HG03565 (cell line): Measurements from ENCODE around the gene CERS1.
"Not testable (repeated sequence)": the region's sequence is repeated elsewhere in the genome, so short reads cannot be mapped to it uniquely, and the experiment has no call there.

Experiments used
- ATAC-seq: cut with Tn5 transposase; IDR thresholded peaks from one replicate; pipeline ENCODE4 v1.9.1; 2021; ENCODE audit warnings: mild to moderate bottlenecking, moderate library complexity; ENCODE audit not compliant: unreplicated experiment

Gene CERS1

DNA sequence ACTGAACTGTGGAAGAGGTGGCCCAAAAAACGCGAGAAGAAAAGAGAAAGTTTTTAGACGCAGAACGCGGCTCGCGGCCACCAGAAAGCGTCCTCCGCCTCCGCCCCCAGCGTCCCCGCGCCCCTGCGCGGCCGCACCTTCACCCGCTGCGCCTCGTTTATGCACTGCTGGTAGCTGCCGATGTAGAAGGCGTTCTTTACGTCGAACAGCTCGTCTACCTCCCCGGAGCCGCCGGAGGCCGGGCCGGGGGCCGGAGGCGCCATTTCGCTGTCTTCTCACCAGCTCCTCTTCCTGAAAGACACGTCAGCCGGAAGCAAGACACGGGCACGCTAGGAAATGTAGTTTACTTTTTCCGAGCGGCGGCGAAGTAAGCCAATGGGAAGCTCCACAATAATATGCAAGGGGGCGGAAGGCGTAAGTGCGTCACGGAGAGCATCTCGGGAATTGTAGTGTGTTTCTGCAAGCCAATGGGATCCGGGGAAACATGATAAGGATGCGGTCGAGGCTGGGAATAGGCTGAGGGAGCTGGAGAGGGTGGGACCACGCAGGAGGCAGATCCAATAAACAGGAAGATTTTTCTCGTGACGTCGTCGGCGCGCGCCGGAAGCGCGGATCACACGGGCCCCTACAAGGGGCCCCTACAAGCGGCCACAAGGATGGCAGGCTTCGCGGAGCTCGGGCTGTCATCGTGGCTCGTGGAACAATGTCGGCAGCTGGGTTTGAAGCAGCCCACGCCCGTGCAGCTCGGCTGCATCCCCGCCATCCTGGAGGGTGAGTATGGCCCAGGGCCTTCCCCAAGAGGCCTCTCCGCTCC lies 23.3 kb upstream of the CERS1 start, which contains the start of the genes COPE and DDX49:
Gene COPE (minus strand): TSS at position 302 of the 814 bp plus-strand sequence. CDS start 39 bp downstream, at position 263.
Gene DDX49 (plus strand): TSS at position 630 of the 814 bp plus-strand sequence. CDS start 27 bp downstream, at position 657.
- ATAC-seq: peak; percentile 83

DNA sequence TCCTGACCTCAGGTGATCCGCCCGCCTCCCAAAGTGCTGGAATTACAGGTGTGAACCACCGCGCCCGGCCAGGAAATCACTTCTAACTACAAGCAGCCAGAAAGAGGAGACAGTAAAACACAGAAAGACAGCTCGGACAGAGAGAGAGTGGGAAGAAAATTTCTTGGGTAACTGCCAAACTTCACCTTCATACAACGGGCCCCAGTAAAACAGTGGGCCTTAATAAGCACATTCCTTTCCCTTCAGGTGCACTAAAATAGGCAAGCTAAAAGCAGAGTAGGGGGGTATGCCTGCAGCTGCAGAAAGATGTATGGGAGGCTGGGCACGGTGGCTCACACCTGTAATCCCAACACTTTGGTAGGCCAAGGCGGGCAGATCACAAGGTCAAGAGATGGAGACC lies 21.6 kb upstream of the CERS1 start:
- ATAC-seq: not testable (repeated sequence)

DNA sequence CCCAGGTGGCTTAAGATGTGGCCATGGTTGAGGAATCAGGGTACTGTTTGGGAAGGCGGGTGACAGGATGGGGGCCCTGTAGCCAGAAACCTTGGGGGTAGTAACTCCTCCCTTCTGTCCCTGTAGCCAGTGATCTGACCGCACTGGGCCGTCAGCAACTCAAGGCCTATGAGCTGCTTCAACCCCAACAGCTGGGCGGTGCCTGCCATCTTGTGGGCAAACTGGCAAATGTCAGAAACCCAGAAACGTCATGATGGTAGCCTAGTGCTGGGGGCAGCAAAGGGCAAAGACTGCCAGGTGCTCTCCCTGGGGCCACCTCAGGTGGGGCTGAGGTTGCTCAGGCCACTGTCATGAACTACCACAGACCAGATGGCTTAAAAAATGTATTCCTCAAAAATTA lies 19.7 kb upstream of the CERS1 start:
- ATAC-seq: no peak

- no peak for ATAC-seq
Measured at GRCh38 chr19:18913466-18913865, 17.5 kb upstream of the CERS1 start.

DNA sequence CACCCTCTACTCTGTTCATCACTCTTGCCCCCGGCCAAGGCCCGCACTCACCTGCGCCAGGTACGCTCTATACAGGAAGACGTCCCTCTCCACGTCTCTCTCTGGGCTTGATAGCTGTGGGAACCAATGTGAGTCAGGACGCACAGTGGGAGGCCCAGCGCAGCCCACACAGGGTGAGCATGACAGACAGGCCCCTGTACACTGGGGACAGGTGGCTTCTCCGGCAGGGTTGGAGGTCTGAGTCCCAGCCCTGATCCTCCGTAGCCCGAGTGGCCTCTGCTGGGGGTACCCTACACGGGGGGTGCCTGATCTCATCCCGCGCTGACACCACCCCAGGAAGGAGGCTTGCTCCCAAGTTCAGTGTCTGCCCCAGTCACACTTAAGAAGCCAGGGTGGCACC lies 17.0 kb upstream of the CERS1 start:
- no peak for ATAC-seq

- no peak for ATAC-seq
Measured at GRCh38 chr19:18910801-18911436, 15.0 kb upstream of the CERS1 start.

GRCh38 chr19:18910010-18910409 lies 14.1 kb upstream of the CERS1 start:
- no peak for ATAC-seq

DNA sequence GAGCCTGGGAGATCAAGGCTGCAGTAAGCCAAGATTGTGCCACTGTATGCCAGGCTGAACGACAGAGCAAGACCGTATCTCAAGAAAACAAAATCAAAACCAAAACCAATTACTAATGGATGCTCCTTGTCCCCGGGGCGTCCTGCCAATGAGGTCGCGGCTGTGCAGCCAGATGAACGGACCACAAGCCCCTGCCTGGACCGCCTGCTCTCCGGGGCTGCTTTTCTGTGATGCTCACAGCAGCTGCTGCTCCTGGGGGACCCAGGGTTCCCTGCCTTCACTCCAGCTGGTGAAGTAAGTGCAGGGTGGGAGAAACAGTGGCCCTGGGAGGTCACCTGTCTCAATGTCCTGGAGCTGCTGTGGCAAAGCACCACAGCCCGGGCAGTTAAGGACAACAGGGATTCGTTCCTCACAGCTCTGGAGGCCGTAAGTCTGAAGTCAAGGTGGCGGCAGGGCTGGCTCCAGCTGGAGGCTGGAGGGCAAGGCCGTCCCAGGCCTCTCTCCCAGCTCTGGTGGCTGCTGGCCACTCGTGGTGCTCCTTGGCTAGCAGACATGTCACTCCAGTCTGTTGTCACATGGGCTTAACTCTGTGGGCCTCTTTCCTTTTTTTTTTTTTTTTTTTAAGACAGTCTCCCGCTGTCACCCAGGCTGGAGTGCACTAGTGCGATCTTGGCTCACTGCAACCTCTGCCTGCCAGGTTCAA lies 13.1 kb upstream of the CERS1 start:
- ATAC-seq: no peak

DNA sequence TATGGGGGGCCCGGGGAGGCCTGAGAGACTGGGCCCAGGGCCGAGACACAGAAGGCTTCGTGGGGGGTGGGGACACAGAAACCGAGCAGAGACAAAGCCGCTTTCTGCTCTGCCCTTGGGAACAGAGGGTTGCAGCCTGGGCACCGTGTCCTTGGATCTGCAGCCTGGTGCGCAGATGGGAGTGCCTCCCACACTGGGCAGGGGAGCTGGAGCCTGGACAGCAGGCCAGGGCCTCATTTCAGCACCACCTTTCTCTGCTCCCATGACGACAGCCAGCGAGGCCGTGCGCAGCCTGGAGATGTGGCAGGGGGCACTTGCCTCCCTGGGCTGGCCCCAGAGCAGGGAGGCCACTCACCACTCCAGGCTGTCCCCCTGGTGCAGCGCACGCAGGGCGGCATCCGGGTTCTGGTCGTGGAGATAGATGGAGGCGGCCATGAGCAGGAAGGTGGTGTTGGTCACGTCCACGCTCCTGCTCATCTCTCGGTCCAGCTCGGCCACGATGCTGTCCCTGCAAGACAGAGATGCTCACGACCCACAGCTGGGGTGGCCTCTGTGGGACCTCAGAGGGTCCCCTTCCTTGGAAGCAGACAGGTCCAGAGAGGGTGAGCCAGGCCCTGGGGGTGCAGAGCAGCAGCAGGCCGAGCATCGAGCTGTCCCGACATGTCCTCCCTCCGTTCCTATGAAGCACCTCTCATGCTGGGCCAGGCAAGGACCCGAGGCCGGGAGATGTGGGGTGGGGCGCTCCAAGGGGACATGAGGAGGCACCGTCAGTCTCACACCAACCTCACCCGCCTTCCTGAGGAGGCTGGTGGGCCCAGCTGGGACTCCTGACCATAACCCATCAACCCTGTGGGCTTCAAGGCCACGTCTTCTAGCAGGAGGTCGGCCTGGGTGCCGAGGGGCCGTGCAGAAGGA lies 10.9 kb upstream of the CERS1 start:
- ATAC-seq: no peak

DNA sequence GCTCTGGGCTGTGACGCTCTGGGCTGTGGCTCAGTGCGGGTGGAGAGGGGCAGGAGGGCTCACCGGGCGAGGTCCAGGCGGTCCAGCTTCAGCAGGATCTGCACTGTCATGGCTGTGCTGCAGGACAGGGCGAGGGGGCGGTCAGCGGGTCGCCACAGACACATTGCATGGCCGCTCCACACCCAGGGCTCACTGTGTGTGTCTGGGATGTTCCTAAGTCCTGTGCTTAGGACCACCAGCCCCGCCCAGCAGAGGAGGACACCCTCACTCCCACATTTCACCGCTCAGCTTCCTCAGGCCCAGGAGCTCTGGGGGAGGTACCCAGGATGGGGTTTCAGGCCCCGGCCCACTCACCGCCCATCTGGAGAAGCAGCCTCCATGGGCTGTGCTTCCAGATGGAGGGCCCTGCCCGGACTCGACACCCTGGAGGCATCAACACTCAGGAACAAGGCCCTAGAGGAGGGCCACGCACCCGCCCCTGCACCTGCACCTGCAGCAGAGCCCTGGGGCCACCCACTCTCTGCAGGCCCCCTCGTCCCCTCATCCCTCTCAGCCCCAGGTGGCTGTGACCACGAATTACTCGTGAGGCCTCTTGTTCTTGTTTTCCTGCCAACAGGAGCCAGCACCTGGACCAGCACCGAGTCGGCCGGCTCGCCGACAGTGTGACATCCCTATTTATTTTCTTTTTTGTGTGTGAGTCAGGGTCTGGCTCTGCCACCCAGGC lies 9.7 kb upstream of the CERS1 start:
- ATAC-seq: no peak

GRCh38 chr19:18905058-18905456 lies 9.1 kb upstream of the CERS1 start:
- ATAC-seq: no peak

GRCh38 chr19:18904334-18905057 lies 8.5 kb upstream of the CERS1 start:
- no peak for ATAC-seq

- ATAC-seq: no peak
Measured at GRCh38 chr19:18903156-18904037, 7.4 kb upstream of the CERS1 start.

DNA sequence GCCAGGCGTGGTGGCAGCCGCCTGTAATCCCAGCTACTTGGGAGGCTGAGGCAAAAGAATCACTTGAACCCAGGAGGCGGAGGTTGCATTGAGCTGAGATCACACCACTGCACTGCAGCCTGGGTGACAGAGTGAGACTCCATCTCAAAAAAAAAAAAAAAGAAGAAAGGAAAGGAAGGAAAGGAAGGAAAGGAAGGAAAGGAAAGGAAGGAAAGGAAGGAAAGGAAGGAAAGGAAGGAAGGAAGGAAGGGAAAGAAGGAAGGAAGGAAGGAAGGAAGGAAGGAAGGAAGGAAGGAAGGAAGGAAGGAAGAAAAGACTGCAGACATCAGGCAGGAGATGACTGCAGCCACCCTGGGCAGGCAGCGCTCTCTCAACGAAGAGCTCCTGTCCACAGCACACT lies 6.6 kb upstream of the CERS1 start:
- not testable (repeated sequence) for ATAC-seq

DNA sequence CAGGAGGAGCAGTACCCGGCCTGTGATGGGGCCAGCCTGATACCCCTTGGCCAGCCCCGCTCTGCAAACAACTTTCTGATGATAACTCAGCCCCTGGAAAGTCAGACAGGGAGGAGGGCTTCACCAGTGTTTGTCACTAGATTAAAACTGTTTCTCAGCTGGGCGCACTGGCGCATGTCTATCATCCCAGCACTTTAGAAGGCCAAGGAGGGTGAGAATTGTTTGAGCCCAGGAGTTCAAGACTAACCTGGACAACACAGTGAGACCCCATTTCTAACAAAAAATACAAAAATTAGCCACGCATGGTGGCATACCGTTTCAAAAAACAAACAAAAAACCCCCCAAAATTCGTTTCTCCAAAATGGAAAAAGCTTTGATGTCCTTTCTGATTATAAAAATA lies 5.5 kb upstream of the CERS1 start:
- no peak for ATAC-seq

GRCh38 chr19:18900700-18901481 lies 4.9 kb upstream of the CERS1 start:
- ATAC-seq: no peak
